HG02763 (cell line): Measurements from ENCODE around the gene IMPA2.
"Not testable (repeated sequence)": the region's sequence is repeated elsewhere in the genome, so short reads cannot be mapped to it uniquely, and the experiment has no call there.

Experiments used
- ATAC-seq: cut with Tn5 transposase; IDR thresholded peaks from one replicate; pipeline ENCODE4 v1.9.1; 2021; ENCODE audit warnings: mild to moderate bottlenecking, moderate library complexity; ENCODE audit not compliant: unreplicated experiment

Gene IMPA2

GRCh38 chr18:11960743-11961380 lies 20.4 kb upstream of the IMPA2 start:
- no peak for ATAC-seq

- no peak for ATAC-seq
These were observed 18.7 kb upstream of the IMPA2 start for GRCh38 chr18:11962597-11962996.

DNA sequence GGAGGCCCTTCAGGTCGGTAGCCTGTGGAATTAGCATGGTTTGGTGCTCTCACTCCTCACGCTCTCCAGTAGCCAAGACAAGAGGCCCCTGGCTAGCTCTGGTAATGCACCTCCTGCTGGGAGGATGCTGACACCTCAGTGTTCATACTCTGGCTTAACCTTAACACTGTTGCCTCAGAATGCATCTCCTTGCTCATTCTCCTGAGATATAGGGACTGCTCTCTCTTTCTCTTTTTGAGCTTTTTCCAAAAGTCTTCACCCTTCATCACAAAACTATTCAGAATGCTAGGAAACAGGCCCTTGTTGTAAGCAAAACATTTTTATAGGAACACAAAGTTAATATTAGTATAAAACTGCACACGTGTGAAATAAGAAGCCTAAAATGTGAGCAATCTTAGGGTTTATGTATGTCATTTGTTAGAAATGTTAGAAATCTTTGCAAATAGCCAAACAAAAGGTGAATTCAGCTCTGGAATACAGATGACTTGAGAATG lies 17.3 kb upstream of the IMPA2 start:
- no peak for ATAC-seq

DNA sequence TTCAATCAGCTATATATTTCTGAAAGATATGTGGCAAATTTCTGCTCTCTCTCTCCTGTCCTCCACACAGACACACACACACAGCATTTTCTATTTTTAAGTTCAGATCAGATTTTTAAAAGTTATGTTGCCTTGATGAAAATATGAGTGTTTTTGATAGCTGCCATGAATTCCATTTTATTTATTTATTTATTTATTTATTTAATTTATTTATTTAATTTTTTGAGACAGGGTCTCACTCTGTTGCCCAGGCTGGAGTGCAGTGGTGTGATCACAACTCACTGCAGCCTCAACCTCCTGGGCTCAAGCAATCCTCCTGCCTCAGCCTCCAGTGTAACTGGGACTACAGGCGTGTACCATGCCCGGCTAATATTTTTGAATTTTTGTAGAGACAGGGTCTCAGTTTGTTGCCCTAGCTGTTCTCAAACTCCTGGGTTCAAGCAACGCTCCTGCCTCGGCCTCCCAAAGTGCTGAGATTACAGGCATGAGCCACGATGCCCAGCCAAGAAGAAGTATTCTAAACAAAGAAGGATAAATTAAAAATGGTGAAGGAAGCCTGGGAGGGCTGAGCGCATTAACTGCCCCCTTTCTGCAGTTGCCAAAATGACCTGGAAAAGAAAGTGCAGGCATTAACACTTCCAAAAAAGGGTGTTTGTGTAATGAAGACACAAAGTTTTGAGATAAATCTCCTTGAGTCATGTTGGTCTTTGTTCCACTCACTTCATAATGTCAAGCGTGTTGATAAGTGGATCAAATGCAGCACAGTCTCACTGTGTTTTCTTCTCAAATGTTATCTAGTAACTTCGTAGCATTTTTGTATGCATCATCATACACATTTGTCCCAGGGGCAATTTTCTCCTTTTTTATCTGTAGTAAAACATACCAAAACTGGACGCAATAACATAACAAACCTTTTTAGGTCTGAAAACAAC lies 11.1 kb upstream of the IMPA2 start:
- no peak for ATAC-seq

DNA sequence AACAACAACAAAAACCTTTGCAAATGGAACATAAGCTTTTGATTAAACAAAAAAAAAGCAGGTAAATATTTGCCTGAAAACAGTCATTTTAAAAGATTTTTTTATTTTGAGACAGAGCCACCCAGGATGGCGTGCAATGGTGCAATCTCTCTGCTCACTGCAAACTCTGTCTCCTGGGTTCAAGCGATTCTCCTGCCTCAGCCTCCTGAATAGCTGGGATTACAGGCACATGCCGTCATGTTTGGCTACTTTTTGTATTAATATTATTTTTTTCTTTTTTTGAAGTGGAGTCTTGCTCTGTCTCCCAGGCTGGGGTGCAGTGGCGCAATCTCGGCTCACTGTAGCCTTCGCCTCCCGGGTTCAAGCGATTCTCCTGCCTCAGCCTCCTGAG lies 10.5 kb upstream of the IMPA2 start:
- not testable (repeated sequence) for ATAC-seq

DNA sequence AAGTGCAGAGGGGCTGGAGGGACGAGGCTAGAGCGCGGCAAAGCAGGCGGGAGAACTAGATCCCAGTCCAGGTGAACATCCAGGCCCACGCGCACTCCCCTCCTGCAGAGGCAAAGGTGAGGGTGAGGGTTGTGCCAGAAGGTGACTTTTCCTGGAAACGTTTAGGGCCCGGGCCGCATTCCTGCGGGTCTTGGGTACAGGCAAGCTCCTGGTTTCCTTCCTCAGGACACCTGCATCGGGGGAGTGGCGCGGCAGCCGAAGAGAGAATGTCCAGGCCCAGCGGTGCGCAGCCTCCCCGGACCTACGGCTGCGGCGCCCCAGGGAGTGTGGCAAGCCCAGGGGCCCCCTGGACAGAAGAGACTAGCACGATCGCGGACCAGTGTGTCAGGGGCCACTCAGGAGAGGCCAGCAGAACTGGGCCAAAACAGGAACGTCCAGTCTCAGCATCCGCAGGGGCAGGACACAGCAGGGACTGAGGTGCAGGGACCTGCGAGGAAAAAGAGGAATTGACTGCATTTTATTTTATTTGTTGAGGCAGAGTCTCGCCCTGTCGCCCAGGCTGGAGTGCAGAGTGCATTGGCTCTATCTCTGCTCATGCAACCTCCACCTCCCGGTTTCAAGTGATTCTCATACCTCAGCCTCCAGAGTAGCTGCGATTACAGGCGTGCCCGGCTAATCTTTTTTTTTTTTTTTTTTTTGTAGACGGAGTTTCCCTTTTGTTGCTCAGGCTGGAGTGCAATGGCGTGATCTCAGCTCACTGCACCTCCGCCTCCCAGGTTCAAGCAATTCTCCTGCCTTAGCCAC lies 8.7 kb upstream of the IMPA2 start:
- ATAC-seq = no peak

- ATAC-seq = no peak
These were observed 6.5 kb upstream of the IMPA2 start for GRCh38 chr18:11974741-11975325.

DNA sequence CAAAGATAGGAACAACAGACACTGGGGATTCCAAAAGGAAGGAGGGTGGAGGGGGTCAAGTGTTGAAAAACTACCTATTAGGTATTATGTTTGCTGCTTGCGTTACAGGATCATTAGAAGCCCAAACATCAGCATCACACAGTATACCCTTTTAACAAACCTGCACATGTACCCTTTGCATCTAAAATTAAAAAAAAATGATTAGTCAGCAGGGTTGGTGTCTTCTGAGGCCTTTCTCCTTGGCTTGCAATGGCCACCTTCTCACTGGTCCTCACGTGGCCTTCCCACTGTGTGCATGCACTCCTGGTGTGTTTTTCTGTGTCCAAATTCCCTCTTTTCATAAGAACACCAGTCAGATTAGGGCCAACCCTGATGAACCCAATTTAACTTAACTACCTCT lies 5.6 kb upstream of the IMPA2 start:
- no peak for ATAC-seq

GRCh38 chr18:11976315-11977152 lies 4.8 kb upstream of the IMPA2 start:
- ATAC-seq = no peak

GRCh38 chr18:11977153-11977466 lies 4.2 kb upstream of the IMPA2 start:
- ATAC-seq = no peak

GRCh38 chr18:11978956-11979355 lies 2.4 kb upstream of the IMPA2 start:
- no peak for ATAC-seq

- ATAC-seq = no peak
These were observed 1.2 kb upstream of the IMPA2 start for GRCh38 chr18:11980163-11980493.

GRCh38 chr18:11980494-11981191 lies 664 bp upstream of the IMPA2 start:
- ATAC-seq = peak; percentile 82

DNA sequence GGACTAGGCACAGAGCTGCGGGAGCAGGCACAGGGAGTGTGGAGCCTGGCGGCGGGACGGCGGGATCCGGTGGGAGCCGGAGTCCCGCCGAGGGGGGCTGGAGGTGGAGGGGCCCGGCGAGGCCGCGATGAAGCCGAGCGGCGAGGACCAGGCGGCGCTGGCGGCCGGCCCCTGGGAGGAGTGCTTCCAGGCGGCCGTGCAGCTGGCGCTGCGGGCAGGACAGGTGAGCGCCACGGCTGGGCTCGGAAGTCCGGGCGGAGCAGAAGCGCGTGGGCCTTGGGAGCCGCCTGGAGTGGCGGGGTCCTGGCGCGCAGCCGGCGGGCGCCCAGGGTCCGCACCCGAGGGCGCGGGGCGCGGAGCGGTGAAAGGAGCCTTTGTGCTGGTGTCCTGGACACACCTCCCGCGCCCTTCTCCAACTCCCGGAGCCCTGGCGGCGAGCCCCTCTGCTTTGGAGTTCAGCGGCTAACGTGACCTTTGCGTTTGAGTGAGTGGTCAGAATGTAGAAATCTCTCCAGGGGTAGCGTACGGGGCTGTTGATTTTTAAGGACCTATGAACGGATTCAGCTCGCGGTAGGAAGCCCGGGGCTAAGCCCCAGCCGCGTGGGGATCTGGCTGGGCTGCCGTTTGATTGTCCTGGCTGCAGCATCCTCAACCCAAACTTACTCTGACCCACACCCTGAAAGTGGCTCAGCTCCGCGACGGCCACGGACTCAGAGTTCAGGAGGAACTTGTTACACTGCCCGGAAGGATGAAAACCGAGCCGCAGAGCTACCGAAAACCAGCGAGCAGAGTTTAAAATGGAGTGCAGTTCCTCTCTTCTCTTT lies 448 bp downstream of the IMPA2 start:
- peak; percentile 21 for ATAC-seq

GRCh38 chr18:11982981-11983380 lies 1.7 kb downstream of the IMPA2 start:
- ATAC-seq = no peak

DNA sequence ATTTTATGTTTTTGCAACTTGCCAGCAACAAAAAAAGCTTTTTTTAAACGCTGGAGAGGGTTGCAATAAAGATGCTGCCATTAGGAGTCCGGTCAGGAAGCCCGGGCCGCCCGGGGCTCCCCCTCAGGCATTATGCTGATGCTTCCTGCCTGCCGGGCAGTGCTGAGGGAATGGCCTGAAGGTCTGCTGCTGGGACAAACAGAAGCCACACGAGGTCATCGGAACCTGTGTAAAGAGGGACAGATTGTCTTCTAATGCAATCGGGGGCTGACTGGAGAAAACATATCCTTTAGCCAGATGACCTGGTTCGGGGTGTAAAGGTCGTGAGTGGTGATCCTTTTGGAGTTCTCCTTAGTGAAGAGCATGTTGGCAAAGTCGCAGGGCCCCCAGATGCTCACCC lies 2.3 kb downstream of the IMPA2 start:
- no peak for ATAC-seq

DNA sequence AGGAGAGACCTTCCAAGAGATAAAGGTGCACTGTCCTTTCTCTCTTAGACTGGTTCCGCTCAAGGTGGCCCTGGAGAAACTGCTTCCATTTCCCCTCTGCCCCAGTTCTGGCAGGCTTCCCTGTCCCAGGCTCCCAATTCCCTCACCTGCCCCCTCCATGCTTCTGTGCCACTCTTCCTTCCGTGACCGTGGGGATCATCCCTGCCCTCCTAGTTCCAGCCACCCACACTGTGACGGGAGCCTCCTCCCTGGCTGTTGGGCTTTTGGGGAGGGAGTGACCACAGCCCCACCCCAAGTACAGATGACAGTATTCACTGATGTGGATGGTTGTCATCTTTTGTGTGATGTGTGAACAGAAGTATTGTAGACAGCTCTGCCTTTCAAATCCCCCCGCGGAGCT lies 2.8 kb downstream of the IMPA2 start:
- no peak for ATAC-seq

DNA sequence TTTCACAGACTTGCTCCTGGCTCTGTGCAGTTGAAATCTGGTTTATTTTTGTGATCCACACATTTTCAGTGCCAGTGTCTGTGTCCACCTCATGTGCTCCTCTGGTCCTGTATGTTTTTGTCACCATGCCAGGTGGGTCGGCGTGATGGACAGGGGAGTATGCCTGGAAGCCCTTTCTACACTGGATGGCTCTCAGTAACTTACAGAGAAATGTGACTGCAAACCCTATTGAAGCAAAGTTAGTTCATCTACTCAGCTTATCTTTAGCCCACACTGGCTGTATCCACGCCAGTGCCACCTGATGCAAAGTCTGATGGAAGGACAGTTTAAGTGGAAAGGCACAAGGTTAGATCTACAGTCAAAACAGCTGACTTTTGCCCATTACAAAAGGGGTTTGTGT lies 4.3 kb downstream of the IMPA2 start:
- ATAC-seq = no peak

GRCh38 chr18:11986061-11986460 lies 4.8 kb downstream of the IMPA2 start:
- no peak for ATAC-seq
